ENCODE results near the gene MTHFD1L.

MTHFD1L gene

DNA sequence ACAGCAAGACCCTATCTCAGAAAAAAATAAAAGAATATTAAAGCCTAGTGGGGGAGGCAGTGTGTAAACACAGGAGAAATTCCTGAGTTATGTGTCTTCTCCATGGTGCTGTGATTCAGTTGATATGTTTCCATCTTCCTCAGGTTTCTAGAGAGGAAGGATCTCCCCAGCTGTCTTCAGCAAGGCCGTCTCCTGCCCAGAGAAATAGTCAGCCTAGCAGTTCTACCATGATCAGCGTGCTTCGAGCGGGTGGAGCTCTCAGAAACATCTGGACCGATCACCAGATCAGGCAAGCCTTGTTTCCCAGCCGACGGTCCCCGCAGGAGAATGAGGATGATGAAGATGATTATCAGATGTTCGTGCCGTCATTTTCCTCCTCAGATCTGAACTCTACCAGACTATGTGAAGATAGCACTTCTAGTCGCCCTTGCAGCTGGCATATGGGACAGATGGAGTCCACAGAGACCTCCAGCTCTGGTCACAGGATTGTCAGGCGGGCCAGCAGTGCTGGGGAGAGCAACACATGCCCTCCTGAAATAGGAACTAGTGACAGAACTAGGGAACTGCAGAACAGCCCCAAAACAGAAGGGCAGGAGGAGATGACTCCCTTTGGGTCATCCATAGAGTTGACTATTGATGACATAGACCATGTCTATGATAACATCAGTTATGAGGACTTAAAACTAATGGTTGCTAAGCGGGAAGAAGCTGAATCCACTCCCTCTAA lies 34.9 kb upstream of the MTHFD1L start:
- no peak overlapping the region for H3K9ac ChIP-seq (ENCODE audit: low read depth, low read length, poor library complexity, severe bottlenecking)
- no peak overlapping the region for H2AFZ ChIP-seq (ENCODE audit: low read length)
- H3K36me3 ChIP-seq (ENCODE audit: insufficient read depth, low read length) = peaks cover 64% of the 10 kb centered on the region; the same call in 1 of the 2 replicates
- no peaks in the 10 kb centered on the region for H3F3A ChIP-seq (ENCODE audit: low read depth)
- TF ChIP-seq EZH2phosphoT487 (IDR thresholded peaks at IDR 0.05; ENCODE audit: borderline replicate concordance) = no peak
- TF ChIP-seq, protein P1, sequence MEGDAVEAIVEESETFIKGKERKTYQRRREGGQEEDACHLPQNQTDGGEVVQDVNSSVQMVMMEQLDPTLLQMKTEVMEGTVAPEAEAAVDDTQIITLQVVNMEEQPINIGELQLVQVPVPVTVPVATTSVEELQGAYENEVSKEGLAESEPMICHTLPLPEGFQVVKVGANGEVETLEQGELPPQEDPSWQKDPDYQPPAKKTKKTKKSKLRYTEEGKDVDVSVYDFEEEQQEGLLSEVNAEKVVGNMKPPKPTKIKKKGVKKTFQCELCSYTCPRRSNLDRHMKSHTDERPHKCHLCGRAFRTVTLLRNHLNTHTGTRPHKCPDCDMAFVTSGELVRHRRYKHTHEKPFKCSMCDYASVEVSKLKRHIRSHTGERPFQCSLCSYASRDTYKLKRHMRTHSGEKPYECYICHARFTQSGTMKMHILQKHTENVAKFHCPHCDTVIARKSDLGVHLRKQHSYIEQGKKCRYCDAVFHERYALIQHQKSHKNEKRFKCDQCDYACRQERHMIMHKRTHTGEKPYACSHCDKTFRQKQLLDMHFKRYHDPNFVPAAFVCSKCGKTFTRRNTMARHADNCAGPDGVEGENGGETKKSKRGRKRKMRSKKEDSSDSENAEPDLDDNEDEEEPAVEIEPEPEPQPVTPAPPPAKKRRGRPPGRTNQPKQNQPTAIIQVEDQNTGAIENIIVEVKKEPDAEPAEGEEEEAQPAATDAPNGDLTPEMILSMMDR (conservative IDR thresholded peaks at IDR 0.05; ENCODE audit: low read length) = no peak
- no peaks in the 10 kb centered on the region for H3K4me1 ChIP-seq (ENCODE audit: insufficient read depth, low read length, poor library complexity, severe bottlenecking)
- H3K79me2 ChIP-seq (ENCODE audit: insufficient read depth, low read length) = no peaks in the 10 kb centered on the region
- no peak overlapping the region for H3K4me2 ChIP-seq (ENCODE audit: low read depth, low read length, poor library complexity, severe bottlenecking)
- H4K20me1 ChIP-seq (ENCODE audit: insufficient read depth, low read length, poor library complexity, severe bottlenecking) = no peaks in the 10 kb centered on the region
- H3K27me3 ChIP-seq (ENCODE audit: insufficient read depth, low read length, poor library complexity, severe bottlenecking) = no peaks in the 10 kb centered on the region
- no peaks in the 10 kb centered on the region for H3K9me3 ChIP-seq (ENCODE audit: insufficient read depth, low read depth, low read length)
- H3K9me2 ChIP-seq (replicated peaks; ENCODE audit: low read depth, low read length) = no peaks in the 10 kb centered on the region
- no peak overlapping the region for H3K4me3 ChIP-seq (ENCODE audit: low read length, poor library complexity, severe bottlenecking)

DNA sequence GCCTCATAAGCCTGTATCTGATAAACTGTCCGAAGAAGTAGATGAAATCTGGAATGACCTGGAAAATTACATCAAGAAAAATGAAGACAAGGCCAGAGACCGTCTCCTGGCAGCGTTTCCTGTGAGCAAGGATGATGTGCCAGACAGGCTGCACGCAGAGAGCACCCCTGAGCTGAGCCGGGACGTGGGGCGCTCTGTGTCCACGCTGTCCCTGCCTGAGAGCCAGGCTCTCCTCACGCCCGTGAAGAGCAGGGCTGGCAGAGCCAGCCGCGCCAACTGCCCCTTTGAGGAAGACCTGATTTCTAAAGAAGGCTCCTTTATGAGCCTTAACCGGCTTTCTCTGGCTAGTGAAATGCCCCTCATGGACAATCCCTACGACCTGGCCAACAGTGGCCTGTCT lies 33.9 kb upstream of the MTHFD1L start:
- Histone ChIP-seq H3K27me3 (ENCODE audit: insufficient read depth, low read length, poor library complexity, severe bottlenecking) (no peaks in the 10 kb centered on the region), H3K4me1 (ENCODE audit: insufficient read depth, low read length, poor library complexity, severe bottlenecking) (no peaks in the 10 kb centered on the region), H3K9me3 (ENCODE audit: insufficient read depth, low read depth, low read length) (no peaks in the 10 kb centered on the region), H3K36me3 (ENCODE audit: insufficient read depth, low read length) (peaks cover 68% of the 10 kb centered on the region; the same call in 1 of the 2 replicates), H3K4me3 (ENCODE audit: low read length, poor library complexity, severe bottlenecking) (no peak overlapping the region), H4K20me1 (ENCODE audit: insufficient read depth, low read length, poor library complexity, severe bottlenecking) (no peaks in the 10 kb centered on the region), H3K79me2 (ENCODE audit: insufficient read depth, low read length) (no peaks in the 10 kb centered on the region), H3K9ac (ENCODE audit: low read depth, low read length, poor library complexity, severe bottlenecking) (no peak overlapping the region), H3K4me2 (ENCODE audit: low read depth, low read length, poor library complexity, severe bottlenecking) (no peak overlapping the region), H3K9me2 (replicated peaks; ENCODE audit: low read depth, low read length) (no peaks in the 10 kb centered on the region), H2AFZ (ENCODE audit: low read length) (no peak overlapping the region), H3F3A (ENCODE audit: low read depth) (no peaks in the 10 kb centered on the region)
- TF ChIP-seq, protein P1 (conservative IDR thresholded peaks at IDR 0.05; ENCODE audit: low read length) = no peak
- no peak for TF ChIP-seq EZH2phosphoT487 (IDR thresholded peaks at IDR 0.05; ENCODE audit: borderline replicate concordance)

- Histone ChIP-seq H3K36me3 (ENCODE audit: insufficient read depth, low read length) (peaks cover 65% of the 10 kb centered on the region), H3F3A (ENCODE audit: low read depth) (no peaks in the 10 kb centered on the region), H2AFZ (ENCODE audit: low read length) (no peak overlapping the region), H3K4me3 (ENCODE audit: low read length, poor library complexity, severe bottlenecking) (no peak overlapping the region), H3K9me2 (replicated peaks; ENCODE audit: low read depth, low read length) (no peaks in the 10 kb centered on the region), H3K9me3 (ENCODE audit: insufficient read depth, low read depth, low read length) (no peaks in the 10 kb centered on the region), H3K9ac (ENCODE audit: low read depth, low read length, poor library complexity, severe bottlenecking) (no peak overlapping the region), H3K27me3 (ENCODE audit: insufficient read depth, low read length, poor library complexity, severe bottlenecking) (no peaks in the 10 kb centered on the region), H4K20me1 (ENCODE audit: insufficient read depth, low read length, poor library complexity, severe bottlenecking) (no peaks in the 10 kb centered on the region), H3K4me1 (ENCODE audit: insufficient read depth, low read length, poor library complexity, severe bottlenecking) (no peaks in the 10 kb centered on the region), H3K4me2 (ENCODE audit: low read depth, low read length, poor library complexity, severe bottlenecking) (no peak overlapping the region), H3K79me2 (ENCODE audit: insufficient read depth, low read length) (no peaks in the 10 kb centered on the region)
- TF ChIP-seq EZH2phosphoT487 (IDR thresholded peaks at IDR 0.05; ENCODE audit: borderline replicate concordance) = no peak
- TF ChIP-seq, protein P1 (conservative IDR thresholded peaks at IDR 0.05; ENCODE audit: low read length) = no peak
These were observed 29.9 kb upstream of the MTHFD1L start for GRCh38 chr6:150835620-150836019.
